H1 (cell line): ENCODE results near the gene PTGER3.

Experiments
- ASH2L ChIP-seq: fragments of 200-600, 300-600 bp; sonication (generic); IDR thresholded peaks from one replicate; pipeline ENCODE4 v1.7.1; 2017; ENCODE audit warnings: low read length
- CEBPB ChIP-seq: IDR thresholded peaks from 2 replicates; pipeline ENCODE4 v1.6.1; 2012; ENCODE audit warnings: low read depth, low read length
- CHD2 ChIP-seq: IDR thresholded peaks from 2 replicates; pipeline ENCODE4 v1.6.1; 2012; ENCODE audit warnings: low read length, improper control_type of control experiment
- EP300 ChIP-seq, 2 experiments: IDR thresholded peaks; 1 replicate in 1 of 2; 2 replicates in 1 of 2; pipeline ENCODE4 v1.6.1; 2011 to 2012; ENCODE audit warnings: low read depth in 2 of 2, low read length in 2 of 2, mild to moderate bottlenecking in 2 of 2, borderline replicate concordance in 1 of 2, inconsistent platforms in 1 of 2, moderate library complexity in 1 of 2
- JUND ChIP-seq: IDR thresholded peaks from 2 replicates; pipeline ENCODE4 v1.6.1; 2011; ENCODE audit warnings: mild to moderate bottlenecking, improper control_type of control experiment, low read length
- KDM5A ChIP-seq: fragments of 200-600 bp; IDR thresholded peaks from 2 replicates; pipeline ENCODE4 v1.7.1; 2012; ENCODE audit warnings: mild to moderate bottlenecking, low read length, inconsistent platforms, mixed read lengths
- MAFK ChIP-seq: IDR thresholded peaks from 2 replicates; pipeline ENCODE4 v1.6.1; 2012; ENCODE audit warnings: low read depth, mild to moderate bottlenecking, improper control_type of control experiment, low read length
- POLR2A ChIP-seq, 2 experiments: IDR thresholded peaks; 1 replicate in 1 of 2; 2 replicates in 1 of 2; pipeline ENCODE4 v1.6.1; 2011; ENCODE audit warnings: low read depth in 2 of 2, low read length in 2 of 2, mild to moderate bottlenecking in 2 of 2; ENCODE audit errors: control extremely low read depth in 1 of 2
- SIN3A ChIP-seq, 2 experiments: IDR thresholded peaks in 1 of 2; conservative IDR thresholded peaks in 1 of 2; 2 replicates each; pipeline ENCODE4 v1.6.1; 2011 to 2012; ENCODE audit warnings: low read length in 2 of 2, improper control_type of control experiment in 1 of 2, low read depth in 1 of 2, mild to moderate bottlenecking in 1 of 2
- TF ChIP-seq, protein P1 (sequence below), 3 experiments: IDR thresholded peaks; 1 replicate in 2 of 3; 2 replicates in 1 of 3; pipeline versions ENCODE4 v1.5.1 to v1.6.1; 2011; ENCODE audit warnings: low read length in 3 of 3, mild to moderate bottlenecking in 3 of 3, inconsistent platforms in 2 of 3, low read depth in 1 of 3, moderate library complexity in 1 of 3; ENCODE audit not compliant: insufficient read depth in 1 of 3; ENCODE audit errors: control extremely low read depth in 1 of 3
- TF ChIP-seq, protein P2 (sequence below): IDR thresholded peaks from 2 replicates; pipeline ENCODE4 v1.6.1; 2011; ENCODE audit warnings: low read depth, mild to moderate bottlenecking, low read length; ENCODE audit not compliant: insufficient read depth
- TF ChIP-seq, protein P3 (sequence below): IDR thresholded peaks from 2 replicates; pipeline ENCODE4 v1.6.1; 2012; ENCODE audit warnings: low read length, inconsistent platforms

DNA sequence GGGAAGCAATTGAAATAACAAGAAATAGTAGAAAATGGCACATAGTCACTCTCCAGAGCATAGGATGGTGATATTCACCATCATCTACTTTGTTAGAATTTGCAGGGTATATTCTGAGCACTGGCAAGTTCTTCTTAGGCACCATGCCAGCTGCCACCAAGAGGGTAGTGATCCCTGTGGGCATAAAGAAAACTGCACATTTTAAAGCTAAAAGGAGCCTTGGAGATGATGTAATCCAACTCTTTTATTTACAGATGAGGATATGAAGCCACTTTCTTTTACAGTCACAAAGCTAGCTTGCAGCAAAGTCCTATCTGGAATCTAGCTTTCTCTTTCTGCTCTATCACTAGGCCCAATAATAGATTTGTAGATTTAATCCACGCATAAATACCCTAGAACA, 69.0 kb downstream of the PTGER3 start:
- TF ChIP-seq, protein P1, sequence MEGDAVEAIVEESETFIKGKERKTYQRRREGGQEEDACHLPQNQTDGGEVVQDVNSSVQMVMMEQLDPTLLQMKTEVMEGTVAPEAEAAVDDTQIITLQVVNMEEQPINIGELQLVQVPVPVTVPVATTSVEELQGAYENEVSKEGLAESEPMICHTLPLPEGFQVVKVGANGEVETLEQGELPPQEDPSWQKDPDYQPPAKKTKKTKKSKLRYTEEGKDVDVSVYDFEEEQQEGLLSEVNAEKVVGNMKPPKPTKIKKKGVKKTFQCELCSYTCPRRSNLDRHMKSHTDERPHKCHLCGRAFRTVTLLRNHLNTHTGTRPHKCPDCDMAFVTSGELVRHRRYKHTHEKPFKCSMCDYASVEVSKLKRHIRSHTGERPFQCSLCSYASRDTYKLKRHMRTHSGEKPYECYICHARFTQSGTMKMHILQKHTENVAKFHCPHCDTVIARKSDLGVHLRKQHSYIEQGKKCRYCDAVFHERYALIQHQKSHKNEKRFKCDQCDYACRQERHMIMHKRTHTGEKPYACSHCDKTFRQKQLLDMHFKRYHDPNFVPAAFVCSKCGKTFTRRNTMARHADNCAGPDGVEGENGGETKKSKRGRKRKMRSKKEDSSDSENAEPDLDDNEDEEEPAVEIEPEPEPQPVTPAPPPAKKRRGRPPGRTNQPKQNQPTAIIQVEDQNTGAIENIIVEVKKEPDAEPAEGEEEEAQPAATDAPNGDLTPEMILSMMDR (IDR thresholded peaks at IDR 0.05; ENCODE audit: control extremely low read depth in 1 of 3, insufficient read depth in 1 of 3, low read depth in 1 of 3, low read length in 3 of 3), result no peak
- TF ChIP-seq EP300 (IDR thresholded peaks at IDR 0.05; ENCODE audit: borderline replicate concordance in 1 of 2, low read depth in 2 of 2, low read length in 2 of 2), result no peak
- no peak for TF ChIP-seq CHD2
- no peak for TF ChIP-seq CEBPB
- no peak for TF ChIP-seq MAFK
- TF ChIP-seq SIN3A (conservative IDR thresholded peaks at IDR 0.05 in 1 of 2, IDR thresholded peaks at IDR 0.05 in 1 of 2; ENCODE audit: low read depth in 1 of 2, low read length in 2 of 2), result no peak
- TF ChIP-seq JUND, result no peak
- TF ChIP-seq, protein P2, sequence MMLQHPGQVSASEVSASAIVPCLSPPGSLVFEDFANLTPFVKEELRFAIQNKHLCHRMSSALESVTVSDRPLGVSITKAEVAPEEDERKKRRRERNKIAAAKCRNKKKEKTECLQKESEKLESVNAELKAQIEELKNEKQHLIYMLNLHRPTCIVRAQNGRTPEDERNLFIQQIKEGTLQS, result no peak
- no peak for TF ChIP-seq ASH2L
- no peak for TF ChIP-seq POLR2A (IDR thresholded peaks at IDR 0.05; ENCODE audit: control extremely low read depth in 1 of 2, low read depth in 2 of 2, low read length in 2 of 2)
- TF ChIP-seq, protein P3, sequence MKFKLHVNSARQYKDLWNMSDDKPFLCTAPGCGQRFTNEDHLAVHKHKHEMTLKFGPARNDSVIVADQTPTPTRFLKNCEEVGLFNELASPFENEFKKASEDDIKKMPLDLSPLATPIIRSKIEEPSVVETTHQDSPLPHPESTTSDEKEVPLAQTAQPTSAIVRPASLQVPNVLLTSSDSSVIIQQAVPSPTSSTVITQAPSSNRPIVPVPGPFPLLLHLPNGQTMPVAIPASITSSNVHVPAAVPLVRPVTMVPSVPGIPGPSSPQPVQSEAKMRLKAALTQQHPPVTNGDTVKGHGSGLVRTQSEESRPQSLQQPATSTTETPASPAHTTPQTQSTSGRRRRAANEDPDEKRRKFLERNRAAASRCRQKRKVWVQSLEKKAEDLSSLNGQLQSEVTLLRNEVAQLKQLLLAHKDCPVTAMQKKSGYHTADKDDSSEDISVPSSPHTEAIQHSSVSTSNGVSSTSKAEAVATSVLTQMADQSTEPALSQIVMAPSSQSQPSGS, result no peak
- no peak for TF ChIP-seq KDM5A
